Measurements from ENCODE around the gene ZNF570.

DNA sequence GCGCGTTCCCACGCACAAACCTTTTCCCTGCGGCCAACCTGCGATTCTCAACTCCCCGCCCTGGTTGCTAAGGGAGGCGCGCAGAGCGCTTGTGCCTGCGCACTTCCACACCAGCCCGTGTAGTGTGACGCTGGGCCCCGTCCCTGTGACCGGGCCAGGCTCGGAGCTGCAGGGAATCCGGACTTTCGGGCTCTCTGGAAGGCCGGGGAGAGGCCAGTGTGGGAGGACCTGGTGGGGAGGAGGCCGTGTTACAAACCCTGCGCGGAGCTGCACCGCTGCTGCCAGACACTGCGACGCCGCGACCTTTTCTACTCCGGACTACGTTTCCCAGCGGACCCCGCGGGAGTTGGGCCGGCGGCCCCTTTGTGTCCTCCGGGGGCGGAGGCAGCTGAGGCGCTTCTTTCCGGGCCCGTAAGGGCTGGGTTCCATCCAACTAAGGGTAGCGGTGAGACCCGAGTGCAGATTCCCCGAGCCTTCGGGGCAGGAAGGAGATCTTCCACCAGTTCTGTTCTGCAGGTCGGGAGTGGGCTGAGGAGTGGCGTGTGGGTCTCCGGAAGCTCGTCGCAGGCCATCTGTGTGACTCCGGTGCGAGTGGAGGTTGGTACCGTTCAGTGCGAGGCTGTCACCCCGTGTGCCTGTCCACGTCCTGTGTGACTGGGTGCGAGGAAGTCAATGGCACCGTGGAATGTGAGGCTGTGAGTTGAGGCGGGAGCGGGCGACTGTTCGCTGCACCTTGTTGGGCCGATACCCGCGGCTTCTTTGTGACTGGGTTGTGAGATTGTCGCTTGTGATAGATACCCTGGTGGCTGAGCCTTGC lies at the start of gene ZNF570:
- TF ChIP-seq GATA2 (IDR thresholded peaks at IDR 0.05; ENCODE audit: low read depth, low read length): 0 out of 2 replicates have a peak, but pooled peaks have one; percentile 8
- no peak for TF ChIP-seq GATA3 (IDR thresholded peaks at IDR 0.05; ENCODE audit: low read depth, low read length)

Data from SH-SY5Y (cell line).